HL-60/S4 treated with phorbol 12-myristate 13-acetate at 8.2 ng/mL for 4 days and 3 days (cell line): ENCODE measurements around the gene CASP8.

Experiments used
- in situ Hi-C: fragments of 300-500 bp; cut with MboI; formaldehyde crosslinking; loops from 2 replicates; pipeline ENCODE4 v1.15.0; 2022; ENCODE audit warnings: low sequenced_read_pairs

CASP8 gene

DNA sequence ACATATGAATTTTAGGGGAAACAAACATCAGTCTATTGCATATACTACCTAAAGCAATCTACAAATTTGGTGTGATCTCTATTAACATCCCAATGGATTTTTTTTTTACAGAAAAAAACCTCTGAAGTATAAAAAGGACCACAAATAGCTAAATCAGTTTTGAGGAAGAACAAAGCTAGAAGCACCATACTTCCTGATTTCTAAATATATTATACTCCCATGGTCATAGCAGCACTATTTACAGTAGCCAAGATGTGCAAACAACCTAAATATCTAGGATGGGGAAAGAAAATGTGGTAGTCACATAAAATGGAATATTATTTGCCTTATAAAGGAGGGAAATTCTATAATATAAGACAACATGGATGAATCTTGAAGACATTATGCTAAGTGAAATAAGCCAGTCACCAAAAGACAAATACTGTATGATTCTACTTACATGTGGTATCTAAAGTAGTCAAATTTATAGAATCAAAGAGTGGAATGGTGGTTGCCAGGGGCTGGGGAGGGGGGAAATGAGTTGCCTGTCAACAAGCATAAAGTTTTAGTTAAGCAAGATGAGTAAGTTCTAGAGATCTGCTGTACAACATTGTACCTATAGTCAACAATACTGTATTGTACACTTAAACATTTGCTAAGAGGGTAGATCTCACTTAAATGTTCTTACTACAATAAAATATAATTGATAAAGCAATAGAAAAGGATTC lies 17.6 kb upstream of the CASP8 start:
- in situ Hi-C loops: loop anchor here (10.0 kb wide), 1 partner anchor 122 kb away; no protein-coding TSS in a partner anchor

DNA sequence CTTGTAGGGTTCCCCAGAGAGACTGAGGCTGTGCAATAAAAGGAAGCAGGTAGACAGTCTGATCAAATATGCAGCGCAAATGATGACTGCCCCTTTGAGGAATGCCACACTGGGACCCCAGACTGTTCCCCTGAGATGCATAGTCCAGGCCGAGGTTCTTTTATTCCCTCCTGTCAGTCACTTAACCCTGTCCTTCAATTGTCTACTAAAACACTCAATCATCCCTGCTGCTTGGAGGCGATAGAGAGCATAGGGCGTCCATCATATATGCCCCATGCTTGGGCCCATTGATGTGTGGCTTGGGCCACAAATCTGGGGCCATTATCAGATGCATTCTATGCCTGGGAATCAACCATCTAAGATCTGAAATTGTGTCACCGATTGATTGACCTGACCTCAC lies 15.5 kb upstream of the CASP8 start:
- in situ Hi-C loops: loop anchor here (10.0 kb wide), 1 partner anchor 120 kb away; no protein-coding TSS in a partner anchor

DNA sequence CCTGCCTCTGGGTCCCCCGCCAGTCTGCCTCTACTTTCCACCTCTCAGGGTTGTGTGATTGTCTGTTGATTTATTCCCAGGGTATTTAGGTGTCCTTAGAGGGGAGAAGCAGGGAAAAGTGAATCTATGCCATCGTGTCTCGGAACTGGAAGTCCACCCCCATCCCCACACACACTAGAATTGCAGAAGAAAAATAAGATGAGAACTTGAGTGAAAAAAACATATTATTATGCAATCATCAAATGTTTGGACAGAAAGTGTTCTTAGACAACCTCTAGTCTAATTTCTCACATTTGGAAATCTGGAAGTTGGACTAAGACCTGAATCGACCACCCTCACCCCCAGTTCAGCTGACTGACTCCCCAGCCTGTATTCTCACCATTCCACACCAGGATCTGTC lies 14.1 kb upstream of the CASP8 start:
- in situ Hi-C loops: loop anchor here (10.0 kb wide), 1 partner anchor 119 kb away; no protein-coding TSS in a partner anchor

DNA sequence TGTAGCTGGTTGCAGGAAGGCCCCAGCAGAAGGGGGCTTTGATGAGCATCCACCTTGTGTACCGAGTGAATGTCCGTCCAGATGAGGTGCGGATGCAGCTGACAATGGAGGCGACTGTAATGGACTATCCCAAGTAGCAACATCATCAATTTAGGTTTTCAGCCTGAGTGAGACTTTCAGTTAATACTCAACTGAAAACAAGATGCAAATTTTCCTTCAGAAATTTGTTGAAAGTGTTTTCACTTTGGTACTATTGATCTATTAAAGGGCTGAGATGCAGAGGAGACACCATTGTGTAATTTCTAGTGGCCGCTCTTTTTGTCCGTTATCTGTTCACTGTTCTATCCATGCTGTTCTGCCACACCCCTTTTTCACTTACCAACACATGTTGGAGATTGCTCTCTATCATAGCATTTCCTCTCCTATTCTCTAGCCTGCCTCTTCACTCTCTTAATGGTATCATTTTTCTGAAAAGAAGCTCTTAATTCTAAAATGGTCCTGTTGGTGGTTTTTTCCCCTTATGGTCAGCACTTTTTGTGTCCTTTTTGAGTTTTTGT lies 12.0 kb upstream of the CASP8 start:
- in situ Hi-C loops: loop anchor here (10.0 kb wide), 1 partner anchor 116 kb away; no protein-coding TSS in a partner anchor

DNA sequence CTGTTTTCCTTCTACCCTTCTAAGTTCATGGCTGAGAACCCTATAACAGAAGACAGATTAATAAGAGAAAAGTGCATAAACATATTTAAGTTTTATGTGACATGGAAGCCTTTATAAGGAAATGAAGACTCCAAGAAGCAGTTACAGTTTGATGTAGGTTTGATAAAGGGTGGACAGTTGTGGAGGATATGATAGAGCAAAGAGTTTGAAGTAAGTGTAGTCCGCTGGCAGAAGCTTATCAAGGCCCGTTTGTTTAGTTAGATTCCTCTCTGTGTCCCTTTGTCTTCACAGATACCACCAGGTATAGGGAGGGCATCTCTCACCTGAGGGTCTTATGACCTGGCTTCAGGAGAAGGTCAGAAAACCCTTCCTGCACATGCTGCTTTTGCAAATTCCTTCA lies 10.4 kb upstream of the CASP8 start:
- in situ Hi-C loops: loop anchor here (10.0 kb wide), 1 partner anchor 115 kb away; no protein-coding TSS in a partner anchor

DNA sequence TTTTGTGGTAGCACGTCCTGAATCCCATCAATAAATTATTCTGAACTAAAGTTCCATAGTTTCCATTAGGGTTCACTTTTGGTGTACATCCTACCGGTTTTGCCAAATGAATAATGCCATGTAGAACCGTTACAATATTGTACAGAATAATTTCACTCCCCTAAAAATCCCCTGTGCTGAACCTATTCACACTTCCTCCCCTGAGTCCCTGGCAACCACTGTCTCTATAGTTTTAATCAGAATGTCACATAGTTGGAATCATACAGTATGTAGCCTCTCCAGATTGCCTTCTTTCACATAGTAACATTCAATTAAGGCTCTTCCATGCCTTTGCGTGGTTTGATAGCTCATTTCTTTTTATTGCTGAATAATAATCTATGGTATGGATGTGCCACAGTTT lies 9.6 kb upstream of the CASP8 start:
- in situ Hi-C loops: no loop called here

DNA sequence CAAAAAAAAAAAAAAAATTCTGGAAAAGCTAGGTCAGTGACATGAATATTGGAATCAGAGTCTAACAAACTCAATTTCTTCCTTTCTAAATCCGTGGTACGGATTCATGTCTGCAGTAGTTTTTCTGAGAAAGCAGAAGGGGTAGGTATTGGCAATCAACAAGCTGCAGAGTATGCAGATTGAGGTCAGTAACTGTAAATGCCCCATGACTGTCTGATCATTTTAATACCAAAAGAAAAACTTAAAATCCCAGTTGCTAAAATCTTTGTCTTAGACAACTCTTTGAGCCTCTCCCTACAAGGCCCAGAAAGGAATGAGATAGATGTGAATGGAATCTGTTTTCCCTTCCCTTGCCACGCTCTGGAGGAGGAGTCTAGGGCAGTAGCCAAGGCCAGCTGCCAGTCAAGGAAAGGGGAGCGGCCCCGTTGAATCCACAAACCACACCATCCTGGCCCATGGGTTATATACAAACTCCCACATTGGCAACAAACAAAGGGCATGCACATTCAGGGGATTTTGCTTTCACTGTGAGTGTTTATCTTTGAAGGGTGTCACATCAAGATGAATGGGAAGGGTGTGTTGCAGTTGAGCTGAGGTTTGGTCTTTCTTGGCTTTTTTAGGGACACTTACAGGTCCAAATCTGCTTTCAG lies 6.1 kb upstream of the CASP8 start:
- in situ Hi-C loops: no loop called here

DNA sequence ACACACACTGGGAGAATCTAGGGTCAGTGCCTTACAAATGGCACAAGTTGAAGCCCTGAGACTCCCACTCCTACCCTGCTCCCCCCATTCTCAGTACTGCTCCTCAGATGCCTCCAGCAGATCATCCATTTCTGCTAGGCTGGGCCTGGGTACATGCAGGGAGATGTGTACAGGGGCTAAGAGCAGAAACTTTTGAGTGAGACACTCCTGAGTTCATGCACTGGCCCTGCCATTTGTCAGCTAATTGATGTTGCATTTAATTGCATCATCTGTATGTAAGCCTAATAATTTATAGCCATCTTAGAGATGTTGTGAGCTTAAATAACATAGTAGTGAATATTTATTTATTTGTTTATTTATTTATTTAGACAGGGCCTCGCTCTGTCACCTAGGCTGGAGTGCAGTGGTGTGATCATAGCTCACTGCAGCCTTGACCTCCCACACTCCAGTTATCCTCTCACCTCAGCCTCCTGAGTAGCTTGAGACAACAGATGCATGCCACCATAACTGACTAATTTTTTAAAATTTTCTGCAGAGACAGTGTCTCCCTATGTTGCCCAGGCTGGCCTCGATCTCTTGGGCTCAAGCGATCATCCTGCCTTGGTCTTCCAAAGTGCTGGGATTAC lies 4.8 kb upstream of the CASP8 start:
- in situ Hi-C loops: no loop called here

DNA sequence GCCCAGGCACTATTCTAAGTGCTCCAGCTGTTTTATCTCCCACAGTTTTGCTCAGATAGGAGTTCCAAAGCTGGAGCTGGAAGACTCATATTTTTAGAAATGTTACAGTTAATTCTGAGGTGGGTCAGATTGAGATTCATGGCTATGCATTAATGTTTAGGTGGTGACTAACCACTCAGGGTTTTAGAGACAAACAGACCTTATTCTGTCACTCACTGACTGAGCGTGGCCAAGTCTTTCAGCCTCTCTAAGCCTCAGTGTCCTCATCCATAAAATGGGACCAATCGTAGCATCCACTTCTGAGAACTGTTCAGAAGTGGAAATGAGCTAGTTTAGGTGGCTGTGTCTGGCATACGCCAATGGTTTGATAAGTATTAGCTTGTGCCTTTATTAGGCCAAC lies 4.3 kb upstream of the CASP8 start:
- in situ Hi-C loops: no loop called here

DNA sequence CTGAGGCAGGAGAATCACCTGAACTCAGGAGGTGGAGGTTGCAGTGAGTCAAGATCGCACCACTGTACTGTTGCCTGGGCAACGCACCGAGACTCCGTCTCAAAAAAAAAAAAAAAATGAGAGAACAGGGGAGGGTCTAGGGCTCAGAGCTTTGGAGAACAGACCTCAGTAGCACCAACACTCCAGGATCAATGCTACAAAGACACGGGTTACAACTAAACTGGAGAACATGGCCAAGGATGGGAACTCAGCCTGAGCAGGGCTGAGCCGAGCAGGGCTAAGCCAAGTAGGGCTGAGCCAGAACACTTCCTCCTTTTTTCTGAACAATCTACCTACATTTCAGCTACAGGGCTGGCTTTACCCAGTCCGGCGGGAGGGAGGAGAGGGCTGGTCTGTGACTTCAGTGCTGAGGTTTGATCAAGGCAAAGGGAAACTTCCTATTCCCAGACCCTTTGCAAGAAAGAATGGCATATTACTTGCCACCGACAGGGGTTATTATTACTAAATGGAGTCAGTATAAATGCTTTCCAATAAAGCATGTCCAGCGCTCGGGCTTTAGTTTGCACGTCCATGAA lies 2.9 kb upstream of the CASP8 start:
- in situ Hi-C loops: no loop called here

DNA sequence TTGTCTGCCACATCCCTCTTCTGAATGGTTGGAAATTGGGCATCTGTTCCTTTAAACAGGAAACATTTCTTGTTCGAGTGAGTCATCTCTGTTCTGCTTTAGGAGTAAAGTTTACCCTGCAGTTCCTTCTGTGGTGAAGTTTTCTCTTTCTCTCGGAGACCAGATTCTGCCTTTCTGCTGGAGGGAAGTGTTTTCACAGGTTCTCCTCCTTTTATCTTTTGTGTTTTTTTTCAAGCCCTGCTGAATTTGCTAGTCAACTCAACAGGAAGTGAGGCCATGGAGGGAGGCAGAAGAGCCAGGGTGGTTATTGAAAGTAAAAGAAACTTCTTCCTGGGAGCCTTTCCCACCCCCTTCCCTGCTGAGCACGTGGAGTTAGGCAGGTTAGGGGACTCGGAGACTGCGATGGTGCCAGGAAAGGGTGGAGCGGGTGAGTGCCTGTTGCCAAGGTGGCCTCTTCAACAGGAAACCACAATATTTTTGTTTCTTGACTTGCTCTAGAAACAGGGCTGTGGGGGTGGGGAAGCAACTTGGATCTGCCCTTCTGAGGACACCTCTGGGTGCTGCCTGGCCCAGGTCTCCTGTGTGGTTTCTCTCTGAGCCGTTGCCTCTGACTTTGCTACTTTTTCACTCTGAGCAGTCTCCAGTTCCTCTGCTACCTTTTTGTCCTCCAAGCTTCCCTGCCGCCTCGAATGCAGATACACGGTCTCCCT lies 2.2 kb upstream of the CASP8 start:
- in situ Hi-C loops: no loop called here

DNA sequence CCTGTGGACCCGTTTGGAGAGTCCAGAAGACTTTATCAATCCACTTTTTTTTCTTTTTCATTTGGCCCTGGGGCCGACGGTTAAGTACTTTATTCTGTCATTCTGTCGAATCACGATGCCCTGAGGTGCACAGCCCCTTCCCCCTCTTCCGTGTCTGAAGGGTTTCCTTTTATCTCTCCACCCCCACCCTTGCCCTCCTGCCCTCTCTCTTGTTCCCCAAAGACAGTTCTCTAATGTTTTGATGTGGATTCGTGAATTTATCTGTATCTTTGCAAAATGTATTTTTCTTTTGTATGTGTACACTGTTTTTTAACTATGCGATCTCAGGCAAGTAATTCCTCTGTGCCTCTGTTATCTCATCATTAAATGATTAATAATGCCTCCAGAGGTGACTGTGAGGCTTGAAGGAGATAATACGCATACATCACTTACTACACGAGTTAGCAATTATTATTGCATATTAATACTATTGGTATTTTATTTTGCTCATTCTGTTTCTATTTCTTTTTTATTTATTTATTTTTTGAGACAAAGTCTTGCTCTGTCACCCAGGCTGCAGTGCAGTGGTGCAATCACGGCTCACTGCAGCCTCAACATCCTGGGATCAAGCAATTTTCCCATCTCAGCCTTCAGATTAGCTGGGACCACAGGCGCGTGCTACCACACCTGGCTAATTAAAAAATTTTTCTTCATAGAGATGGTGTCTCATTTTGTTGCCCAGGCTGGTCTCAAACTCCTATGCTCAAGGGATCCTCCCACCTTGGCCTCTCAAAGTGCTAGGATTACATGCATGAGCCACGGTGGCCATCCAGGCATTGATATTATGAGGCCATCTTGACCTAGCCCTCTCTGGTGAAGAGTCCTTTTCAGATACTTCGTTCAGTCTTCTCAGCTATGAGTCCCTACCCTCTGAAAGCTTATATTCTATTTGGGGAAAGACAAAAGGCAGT lies 1.4 kb upstream of the CASP8 start:
- in situ Hi-C loops: no loop called here

DNA sequence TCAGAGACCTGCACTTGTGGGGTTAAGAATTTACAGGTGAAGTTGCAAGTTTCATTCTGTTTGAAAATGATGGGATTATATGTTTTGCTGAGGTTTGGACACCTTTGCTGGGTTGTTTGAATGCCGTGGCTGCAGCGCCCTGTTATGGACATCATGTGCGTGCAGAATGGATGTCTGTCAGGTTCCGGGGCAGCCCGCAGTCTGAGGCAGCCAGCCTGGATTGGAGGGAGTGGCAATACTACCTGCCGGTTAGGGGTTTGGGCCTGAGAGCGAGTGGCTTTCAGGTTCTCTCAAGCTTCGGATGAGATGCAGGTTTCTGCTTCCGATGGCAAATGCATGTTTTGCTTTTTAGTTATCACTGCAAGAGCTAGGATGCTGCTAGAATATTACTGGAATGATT lies 1.1 kb downstream of the CASP8 start:
- in situ Hi-C loops: no loop called here

DNA sequence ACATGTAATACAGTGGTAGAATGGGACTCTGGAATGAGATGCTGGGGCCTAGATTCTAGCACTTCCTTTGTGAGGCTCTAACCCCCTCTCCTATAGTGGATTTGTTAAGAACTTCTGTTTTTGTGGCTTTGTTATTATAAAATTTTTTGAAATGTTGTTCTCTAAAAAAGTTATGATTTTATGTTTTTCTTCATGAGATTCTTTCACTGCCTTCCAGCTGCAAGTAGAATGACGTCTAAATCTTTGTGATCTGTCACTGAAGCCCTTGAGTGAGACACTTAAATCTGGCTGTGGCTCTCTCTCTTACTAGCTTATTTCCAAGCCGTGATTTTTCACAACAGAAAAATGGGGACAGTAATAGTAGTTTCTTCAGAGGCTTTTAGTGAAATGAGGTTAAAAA lies 1.6 kb downstream of the CASP8 start:
- in situ Hi-C loops: no loop called here

DNA sequence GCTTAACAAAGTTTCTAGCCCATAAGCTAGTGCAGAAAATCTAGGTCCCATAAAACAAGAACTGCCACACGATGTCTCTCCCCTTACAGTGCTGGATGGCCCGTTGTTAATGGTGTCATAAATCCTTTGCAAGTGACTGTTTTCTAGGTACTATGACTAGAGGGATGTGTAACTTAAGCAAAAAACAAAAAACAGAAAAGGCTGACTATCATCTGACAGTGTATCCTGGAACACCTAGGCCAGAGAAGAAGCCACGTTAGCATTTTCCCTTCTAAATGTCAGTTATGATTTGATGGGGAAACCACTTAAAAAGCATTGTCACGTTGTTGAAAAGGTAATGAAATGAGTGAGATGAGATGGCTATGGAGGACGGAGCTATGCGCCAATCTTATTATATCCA lies 2.4 kb downstream of the CASP8 start:
- in situ Hi-C loops: no loop called here

DNA sequence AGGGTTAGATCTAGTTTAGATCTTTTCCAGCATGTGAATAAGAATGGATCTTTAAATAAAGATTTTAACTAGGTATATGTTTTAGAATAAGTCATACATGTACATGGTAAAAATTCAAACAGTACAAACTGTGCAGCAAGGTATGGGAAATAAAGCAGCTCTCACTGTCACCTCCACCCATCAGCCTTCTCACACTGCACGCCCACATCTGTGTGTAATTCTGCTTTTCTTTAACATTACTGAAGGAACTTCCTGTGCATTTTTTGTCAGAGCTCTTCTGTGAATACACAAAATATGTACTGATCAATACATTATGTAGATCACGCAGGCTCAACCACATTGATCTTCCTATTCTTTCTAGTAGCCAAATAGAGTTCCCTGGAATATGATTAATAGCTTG lies 3.4 kb downstream of the CASP8 start:
- in situ Hi-C loops: no loop called here

DNA sequence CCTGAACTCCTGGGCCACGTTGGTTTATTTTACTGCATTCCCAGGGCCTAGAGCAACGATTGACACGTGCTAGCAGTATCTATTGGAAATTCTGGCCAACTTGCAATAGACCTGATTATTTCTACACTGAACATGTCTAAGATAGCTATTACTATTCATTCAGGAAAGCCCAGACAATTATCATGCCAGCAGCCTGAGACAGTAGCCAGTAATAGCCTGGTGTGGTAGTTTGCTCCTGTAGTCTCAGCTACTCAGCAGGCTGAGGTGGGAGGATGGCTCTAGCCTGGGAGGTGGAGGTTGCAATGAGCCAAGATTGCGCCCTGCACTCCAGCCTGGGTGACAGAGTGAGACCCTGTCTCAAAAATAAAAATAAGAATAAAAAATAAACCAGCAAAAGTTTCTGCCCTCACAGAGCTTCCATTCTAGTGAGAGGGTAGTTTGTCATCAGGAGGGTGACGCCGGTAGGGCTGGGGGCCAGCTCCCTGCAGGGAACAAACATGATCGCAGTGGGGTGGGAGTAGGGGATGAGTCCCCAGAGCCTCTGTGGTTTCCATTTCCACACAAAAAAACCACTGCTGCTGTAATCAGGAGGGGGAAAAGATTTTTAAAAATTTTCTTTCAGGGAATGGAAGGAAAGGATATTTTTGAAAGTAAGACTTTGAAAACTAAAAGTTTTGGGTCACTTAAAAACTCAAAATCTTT lies 4.3 kb downstream of the CASP8 start:
- in situ Hi-C loops: no loop called here

DNA sequence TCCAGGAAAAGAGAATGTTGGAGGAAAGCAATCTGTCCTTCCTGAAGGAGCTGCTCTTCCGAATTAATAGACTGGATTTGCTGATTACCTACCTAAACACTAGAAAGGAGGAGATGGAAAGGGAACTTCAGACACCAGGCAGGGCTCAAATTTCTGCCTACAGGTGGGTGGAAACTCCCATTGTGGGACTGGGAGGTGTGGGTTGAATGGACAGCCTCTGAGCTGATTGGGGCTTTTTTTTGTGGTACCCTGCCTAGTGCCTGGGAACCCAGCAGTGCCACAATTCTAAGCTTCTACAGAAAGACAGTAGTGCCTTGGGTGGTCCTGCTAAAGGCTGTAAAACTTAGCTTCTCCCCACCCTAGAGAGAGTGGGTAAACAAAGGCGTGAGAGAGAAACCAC lies 6.3 kb downstream of the CASP8 start:
- in situ Hi-C loops: no loop called here
